ENCODE results near the gene TFF2. TPM values are rescaled to one million over a fixed set of nuclear protein-coding genes. Genes with fewer than 3 reads are reported as not detected.

The TFF2 gene
- total RNA-seq, 3 donors from 2014 or later (not counting 1 experiment from before 2014, with no cell fraction given), result not detected

Other genes starting within 250 kb of the TFF2 start
- 10 to 100 TPM; 10.4 to 14.7 (median 13.8) TPM for gene ABCG1, start 131.9 kb downstream of the TFF2 start, total RNA-seq
- not detected for gene TFF3, start 35.6 kb downstream of the TFF2 start, total RNA-seq
- not detected for gene TFF1, start 15.5 kb upstream of the TFF2 start, total RNA-seq
- gene TMPRSS3, start 45.1 kb upstream of the TFF2 start, total RNA-seq, result under 1 TPM in 1 of 3 donors, not detected in 2; 0.25 TPM
- 1 to 10 TPM in 2 of 3 donors, under 1 TPM in 1; 0.66 to 5.0 (median 2.0) TPM for gene UBASH3A, start 52.9 kb upstream of the TFF2 start, total RNA-seq
- gene RSPH1, start 145.2 kb upstream of the TFF2 start, total RNA-seq, result under 1 TPM in 1 of 3 donors, not detected in 2; 0.16 TPM
- gene SLC37A1, start 162.9 kb upstream of the TFF2 start, total RNA-seq, result 10 to 100 TPM; 24.8 to 25.8 (median 25.3) TPM

Data from natural killer cell (primary cell).